Activated CD4-positive, alpha-beta T cell treated with anti-CD3 and anti-CD28 coated beads, Interleukin-2, Interleukin-6, amounts not matched to agents 100 ng/mL and 50 ng/mL, durations not matched to agents 16 hours and 8 hours (primary cell): ENCODE data around the gene PLEKHF1.
A peak's percentile ranks its signal among the peaks of the same experiment; 100 is the strongest.

ENCODE experiments used
- DNase-seq: peaks from one replicate; pipeline ENCODE4 v3.0.0-alpha.2; 2020

PLEKHF1 gene

DNA sequence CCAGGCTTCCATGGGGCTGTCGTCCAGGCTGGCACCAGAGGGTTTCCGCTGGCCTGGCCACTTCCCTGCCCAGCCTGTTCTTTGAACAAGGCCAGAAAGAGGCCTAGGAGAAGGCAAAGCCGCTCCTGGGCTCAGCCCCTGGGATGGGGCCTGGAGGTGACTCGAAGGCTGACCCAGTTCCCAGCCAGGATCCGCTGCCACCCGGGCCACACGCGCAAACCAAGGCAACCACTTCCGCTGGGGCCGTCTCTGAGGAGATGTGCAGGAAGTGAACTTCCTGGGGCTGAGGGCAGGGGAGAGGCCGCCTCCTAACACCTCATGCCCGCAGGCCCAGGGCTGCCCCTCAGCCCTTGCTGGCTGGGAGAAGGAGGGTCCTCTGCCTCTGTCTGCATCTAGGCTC is 15.2 kb downstream of the PLEKHF1 start:
- DNase-seq = peak; percentile 94

DNA sequence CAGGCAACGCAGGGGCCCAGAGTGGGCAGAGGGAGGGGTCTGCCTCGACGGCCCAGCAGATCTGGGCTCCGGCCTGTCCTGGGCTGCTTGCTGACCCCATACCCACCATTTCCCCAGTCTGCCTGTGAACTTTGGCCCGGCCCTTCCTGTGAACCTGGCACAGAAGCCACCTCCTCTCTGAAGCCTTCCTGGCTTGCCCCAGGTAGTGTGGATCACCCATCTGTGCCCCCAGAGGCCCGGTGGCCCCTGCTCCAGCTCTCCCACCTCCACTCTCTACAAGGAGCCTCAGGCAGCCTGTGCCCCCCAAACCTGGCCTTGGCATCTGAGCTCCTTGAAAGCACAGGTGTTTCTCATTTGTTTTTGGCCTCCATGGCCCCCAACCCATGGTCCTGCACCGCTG is 15.7 kb downstream of the PLEKHF1 start:
- DNase-seq = no peak

DNA sequence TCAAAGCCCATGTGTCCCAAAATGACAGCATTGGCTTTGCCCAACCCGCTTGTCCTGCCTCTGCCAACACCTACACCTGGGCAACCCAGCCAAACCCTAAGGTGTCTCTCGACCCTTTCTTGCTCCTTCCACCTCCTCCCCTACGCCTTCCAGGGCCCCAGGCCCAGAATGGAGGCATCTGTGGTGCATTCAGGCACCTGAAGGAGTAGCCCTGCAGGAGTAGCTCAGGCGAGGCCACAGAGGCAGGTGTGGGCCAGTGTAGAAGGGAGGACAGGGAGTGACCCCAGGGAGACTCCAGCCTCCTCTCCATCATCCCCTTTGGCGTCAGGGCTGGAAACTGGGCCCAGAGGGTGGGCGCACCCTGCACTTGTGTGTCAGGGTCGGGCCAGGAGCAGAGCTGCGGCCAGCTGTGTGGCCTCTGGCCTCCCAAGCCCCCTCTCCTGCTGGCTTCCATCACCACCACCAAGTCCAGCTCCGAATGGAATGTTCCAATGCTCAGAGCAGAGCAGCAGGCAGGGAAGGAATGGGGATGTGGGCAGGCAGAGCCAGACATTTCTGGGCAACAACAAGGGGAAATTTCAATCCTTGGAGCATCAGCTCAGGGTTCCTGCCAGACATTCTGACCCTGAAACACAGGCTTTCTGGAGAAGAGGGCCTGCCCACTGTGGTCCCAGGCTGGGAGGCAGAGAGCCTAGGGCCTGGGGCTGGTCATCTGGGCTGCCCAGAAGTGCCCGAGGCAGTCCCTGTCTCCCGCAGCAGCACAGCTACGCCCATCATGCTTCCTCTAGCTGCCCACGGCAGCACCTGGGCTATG is 16.4 kb downstream of the PLEKHF1 start:
- DNase-seq = no peak

DNA sequence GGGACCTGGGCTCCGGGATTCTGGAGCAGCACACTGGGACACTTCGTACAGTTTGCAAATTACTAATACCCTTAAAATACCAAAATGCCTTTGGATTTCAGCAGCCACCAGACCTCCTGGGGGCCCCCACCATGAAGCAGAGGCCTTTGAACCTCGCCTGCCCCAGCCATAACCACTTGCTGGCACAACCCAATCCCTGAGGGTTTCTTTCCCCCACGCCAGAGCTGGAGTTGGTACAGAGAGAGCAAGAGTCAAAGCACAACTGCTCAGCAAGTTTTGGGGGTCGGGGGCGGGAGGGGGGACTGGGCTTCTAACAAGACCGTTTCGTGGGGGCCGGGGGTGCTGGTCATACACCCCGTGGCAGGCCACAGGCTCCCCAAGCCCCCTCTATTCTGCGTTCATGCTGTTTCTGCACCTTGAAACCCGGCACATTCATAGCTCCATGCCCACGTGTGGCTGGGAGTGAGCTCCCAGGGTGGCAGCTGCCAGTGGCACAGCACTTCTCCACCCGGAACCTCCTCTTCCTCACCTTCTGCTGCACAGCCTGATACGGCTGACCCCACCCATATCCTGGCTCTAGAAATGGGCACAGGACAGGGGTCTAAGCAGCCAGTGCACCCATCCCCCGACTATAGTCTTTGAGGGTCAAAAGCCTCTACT is 17.1 kb downstream of the PLEKHF1 start:
- no peak for DNase-seq

DNA sequence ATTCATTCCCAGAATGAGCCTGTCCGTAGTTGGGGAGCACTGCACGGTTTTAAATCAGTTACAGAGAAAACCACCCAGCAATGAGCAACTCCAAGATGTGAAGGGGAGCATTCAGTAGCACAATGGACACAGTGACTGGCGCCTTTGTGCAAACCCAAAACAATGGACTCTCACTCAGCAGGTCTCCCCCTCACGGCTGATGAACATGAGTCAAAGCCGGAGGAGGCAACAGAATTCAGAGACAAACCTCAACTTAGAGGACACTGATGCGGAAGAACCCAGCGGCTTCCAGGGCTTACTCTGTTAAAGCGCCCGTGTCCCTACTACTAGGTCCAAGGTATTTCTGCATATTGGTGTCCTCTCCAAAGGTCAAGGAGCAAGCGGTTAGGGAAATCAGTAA is 17.7 kb downstream of the PLEKHF1 start:
- no peak for DNase-seq

DNA sequence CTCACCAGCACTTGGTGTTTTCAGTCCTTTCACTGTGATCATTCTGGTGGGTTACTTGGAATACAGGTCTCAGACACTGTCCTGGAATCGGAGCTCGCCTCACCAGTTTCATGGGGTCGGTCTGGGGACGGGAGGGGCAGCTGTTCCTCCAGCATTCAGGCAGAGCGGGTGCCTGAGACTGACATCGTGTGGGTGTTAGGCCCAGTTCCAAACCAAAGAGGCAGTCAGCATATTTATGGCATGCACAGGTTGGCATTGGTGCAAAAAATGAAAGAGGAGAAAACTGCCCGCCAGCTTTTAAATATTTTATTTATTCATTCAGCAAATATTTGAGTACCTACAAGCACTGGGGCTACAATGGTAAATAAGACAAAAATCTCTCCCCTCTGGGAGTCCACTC is 20.1 kb downstream of the PLEKHF1 start:
- DNase-seq = no peak

DNA sequence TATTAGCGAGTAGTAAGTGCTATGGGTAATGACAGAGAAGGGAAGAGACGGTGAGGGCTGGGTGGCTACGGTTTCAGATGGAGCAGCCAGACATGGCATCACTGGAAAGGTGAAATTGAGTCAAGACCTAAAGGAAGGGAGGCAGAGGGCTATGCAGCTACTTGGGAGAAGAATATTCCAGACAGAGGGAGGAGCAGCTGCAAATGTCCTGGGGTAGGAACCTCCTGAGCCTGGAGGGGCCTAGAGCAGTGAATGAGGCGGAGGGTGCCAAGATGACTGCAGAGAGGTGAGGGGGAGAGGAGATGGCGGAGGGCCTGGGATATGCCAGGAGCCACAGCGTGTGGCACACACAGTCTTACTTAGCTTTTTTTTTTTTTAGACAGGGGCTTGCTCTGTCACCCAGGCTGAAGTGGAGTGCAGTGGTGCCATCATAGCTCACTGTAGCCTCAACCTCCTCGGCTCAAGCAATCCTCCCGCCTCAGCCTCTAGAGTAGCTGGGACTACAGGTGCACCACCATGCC is 21.1 kb downstream of the PLEKHF1 start:
- DNase-seq = no peak

DNA sequence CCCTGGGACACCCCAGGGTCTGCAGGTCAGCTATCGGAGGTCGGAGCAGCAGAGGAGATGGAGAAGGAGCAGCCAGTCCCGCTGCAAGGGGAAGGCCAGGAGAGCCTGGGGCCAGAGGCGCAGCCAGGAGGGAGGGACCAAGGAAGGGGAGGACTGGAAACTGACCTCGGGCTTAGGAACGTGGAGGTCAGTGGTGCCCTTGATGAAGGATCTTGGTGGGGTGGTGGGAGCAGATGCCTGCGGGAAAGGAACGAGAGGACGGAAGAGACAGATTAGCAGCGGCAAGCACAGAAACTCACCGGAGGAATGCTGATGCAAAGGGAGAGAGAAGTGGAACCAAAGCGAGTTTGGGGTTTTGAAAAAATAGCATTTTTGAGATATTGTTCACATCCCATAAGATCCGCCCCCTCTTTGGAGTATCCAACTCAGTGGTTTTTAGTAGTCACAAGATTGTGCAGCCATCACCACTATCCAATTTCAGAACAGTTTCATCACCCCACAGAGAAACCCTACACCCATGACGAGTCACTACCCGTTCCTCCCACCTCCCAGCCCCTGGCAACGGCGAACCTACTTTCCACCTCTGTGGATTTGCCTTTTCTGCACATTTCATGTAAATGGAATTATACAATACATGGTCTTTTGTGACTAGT is 22.1 kb downstream of the PLEKHF1 start:
- peak; percentile 58 for DNase-seq

DNA sequence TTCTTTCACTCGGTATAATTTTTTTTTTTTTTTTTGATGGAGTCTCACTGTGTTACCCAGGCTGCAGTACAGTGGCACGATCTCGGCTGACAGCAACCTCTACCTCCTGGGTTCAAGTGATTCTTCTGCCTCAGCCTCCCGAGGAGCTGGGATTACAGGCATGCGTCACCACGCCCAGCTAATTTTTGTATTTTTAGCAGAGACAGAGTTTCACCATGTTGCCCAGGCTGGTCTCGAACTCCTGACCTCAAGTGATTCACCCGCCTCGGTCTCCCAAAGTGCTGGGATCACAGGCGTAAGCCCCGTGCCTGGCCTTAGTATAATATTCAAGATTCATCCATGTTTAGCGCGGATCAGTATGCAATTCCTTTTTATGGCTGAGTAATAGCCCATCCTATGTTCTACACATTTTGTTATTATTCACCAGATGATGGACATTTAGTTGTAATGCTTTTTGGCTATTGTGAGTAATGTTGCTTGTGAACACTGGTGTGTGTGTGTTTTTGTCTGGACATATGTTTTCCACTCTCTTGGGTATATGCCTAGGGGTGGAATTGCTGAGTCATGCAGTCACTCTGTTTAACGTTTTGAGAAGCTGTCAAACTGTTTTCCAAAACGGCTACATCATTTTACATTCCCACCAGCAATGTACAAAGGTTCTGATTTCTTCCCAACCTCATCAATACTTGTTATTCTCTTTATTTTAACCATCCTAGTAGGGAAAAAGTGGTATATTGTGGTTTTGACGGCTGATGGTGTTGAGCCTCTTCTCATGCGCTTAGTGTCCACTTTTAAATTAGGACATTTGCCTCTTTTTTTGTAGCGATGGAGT is 22.9 kb downstream of the PLEKHF1 start:
- DNase-seq = peak; percentile 29

DNA sequence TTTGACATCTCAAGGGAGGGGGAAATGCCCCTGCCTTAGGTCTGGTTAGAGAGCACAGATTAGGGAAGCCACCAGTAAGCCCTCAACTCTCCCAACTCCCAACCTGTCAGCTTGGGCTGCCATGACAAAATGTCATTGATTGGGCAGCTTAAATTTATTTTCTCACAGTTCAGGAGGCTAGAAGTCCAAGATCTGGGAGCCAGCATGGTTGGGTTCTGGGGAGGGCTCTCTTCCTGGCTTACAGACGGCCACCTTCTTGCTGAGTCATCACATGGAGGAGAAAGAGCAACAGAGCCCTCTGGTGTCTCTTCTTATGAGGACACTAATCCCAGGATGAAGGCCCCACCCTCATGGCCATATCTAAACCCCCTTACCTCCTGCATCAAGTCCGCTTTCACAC is 25.6 kb downstream of the PLEKHF1 start:
- DNase-seq = peak; percentile 83

DNA sequence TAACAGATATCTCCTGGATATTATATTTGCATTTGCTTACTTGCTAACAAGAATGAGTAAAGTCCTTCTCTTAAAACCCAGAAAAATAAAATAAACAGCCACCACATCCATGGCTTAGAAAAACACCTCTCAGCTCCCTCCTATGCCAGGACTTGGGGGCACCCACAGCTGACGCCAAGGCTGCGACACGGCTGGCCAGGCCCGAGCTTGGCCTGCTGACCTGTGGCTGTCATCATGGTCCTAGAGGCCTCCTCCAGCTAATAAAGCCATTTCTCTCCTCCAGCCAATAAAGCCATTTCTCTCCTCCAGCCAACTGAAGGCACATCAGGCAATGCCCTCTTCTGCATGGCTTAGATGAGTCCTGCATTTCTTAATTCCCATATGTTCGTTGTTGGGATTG is 28.9 kb downstream of the PLEKHF1 start:
- no peak for DNase-seq

DNA sequence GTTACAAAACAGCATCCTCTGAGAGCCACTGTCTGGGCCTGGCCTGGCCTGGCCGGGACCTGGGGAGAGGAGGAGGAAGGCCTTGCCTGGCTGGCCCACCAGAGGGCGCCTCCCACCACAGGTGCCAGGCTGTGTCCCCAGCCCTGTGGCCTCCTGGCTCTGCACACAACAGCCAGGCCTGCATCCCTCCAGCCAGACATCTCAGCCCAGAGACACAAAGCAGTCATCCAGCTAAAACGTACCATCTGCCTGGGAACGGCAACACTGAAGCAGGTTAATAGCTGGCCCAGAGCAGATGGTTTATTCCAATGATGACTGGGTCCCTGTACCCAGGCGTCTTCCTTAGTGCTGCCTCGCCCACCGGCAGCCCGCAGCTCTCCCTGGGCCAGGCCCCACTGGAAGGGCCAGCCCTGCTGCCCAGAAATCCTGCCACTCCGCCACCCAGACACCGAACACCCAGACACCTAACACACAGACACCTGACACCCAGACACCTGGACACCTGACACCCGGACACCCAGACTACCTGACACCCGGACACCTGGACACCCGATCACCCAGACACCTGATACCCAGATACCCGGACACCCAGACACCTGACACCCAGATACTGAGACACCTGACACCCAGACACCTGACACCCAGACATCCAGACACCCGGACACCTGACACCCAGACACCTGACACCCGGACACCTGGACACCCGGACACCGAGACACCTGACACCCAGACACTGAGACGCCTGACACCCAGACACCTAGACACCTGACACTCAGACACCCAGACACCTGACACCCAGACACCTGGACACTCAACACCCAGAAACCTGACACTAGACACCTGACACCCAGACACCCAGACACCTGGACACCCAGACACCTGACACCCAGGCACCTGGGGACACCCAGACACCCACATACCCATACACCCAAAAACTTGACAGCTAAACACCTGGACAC is 29.7 kb downstream of the PLEKHF1 start:
- DNase-seq = peak; percentile 84

DNA sequence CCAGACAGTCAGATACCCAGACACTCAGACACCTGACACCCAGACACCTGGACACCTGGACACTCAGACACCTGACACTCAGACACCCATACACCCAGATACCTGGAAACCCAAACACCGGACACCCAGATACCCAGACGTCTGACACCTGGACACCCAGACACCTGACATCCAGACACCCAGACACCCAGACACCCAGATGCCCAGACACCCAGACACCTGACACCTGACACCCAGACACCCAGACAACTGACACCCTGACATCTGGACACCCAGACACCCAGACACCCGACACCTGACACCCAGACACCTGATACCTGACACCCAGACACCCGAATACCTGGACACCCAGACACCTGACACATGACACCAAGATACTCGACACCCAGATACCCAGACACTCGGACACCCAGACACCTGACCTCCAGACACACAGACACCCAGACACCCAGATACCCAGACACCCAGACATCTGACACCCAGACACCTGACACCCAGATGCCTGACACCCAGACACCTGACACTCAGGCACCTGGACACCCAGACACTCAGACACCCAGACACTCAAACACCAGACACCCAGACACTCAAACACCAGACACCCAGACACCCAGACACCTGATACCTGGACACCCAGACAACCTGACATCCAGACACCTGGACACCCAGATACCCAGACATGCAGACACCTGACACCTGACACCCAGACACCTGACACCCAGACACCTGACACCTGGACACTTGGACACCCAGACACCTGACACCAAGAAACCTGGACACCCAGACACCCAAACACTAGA is 30.7 kb downstream of the PLEKHF1 start:
- no peak for DNase-seq

DNA sequence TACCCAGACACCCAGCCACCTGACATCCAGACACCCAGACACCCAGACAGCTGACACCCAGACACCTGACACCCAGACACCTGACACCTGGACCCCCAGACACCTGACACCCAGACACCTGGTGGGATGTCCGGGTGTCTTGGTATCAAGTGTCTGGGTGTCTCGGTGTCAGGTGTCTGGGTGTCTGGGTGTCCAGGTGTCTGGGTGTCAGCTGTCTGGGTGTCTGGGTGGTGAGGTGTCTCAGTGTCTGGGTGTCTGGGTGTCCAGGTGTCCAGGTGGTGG is 31.2 kb downstream of the PLEKHF1 start:
- DNase-seq = no peak

DNA sequence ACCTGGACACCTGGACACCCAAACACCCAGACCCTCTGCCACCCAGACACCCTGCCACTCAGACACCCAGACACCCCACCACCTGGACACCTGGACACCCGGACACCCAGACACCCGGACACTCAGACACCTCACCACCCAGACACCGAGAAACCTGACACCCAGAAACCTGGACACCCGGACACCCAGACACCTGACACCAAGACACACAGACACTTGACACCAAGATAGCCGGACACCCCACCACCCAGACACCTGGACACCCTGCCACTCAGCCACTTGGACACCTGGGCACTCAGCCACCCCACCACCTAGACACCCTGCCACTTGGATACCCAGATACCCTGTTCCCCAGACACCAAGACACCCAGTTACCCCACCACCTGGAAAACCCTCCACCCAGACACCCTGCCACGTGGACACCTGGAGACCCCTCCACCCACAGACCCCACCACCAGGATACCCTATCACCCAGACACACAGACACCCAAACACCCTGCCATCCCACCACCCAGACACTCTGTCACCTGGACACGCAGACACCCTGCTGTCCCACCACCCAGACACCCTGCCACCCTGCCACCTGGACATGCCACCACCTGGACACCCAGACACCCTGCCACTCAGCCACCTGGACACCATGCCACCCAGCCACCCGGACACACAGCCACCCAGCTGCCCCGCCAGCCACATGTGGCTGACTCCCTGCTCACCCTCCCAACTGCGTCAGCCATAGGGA is 32.4 kb downstream of the PLEKHF1 start:
- DNase-seq = no peak

DNA sequence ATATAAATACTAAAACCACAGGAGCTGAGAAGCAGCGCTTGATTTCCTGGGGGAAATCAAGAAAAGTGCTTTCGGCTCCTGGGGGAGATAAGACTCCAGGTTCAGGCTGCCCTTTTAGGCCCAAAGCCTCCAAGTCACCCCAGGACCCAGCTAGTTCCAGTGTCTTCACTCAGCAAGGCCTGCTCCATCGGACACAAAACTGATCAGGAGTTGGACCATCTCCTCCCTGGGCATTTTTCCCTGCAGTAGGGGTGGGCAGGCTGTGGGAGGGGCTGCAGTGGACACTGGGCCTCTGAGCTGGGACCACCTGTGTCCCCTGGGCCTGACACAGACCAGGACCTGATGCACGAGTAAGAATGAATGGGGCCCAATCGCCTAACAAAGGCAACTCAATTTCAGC is 34.6 kb downstream of the PLEKHF1 start:
- DNase-seq = no peak

DNA sequence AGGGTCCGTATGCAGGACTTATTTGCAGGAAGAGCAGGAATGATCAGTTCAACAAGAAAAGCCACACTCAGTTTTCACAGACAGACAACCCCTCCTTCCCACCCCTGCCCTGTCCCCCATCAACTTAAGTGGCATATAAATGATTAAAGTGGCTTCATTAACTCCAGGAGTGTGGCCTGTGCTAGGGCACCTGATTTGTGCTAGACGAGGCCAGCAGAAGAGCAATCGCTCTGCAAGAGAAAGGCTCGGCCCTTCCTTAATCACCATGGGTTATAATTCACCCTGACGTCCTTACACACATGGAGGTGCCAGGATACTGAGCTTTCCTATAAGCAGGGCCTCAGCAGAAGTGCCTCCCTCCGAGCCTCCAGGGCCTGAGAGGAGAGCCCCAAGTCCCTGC is 35.2 kb downstream of the PLEKHF1 start:
- no peak for DNase-seq

DNA sequence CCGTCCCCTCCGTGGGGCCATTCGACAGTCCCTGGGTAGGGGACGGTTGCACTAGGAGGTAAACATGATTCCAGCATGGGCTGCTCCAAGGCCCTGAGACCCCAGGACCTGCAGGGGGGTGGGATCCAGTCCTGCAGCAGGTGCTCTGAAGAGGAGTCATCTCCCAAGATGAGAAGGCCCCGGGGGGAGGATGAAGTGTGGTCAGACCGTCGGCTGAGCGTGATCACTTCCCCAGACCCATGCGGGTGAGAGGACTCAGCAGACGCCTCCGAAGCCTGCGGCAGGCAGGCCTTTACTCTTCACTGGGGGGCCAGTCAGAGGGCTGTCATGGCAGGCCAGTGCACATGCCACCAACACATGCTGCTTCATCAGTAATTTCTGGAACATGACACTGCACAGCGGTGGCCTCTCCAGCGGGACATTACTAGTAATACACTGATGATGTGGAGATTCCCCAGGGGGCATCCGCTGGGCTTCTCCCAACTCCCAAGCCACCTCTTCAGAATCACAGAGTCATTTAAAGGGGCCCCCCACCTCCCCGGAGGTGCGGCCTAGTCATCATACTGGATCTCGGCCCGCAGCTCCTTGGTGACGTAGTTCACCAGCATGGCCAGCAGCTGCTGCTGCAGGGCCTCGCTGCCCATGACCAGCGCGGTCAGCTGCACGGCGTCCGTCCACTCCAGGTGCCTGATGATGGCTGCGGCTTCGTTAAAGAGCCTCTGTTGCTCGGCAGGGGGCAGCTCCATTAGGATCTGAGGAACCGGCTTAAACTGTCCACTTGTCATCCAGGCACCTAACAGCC is 37.1 kb downstream of the PLEKHF1 start:
- no peak for DNase-seq

DNA sequence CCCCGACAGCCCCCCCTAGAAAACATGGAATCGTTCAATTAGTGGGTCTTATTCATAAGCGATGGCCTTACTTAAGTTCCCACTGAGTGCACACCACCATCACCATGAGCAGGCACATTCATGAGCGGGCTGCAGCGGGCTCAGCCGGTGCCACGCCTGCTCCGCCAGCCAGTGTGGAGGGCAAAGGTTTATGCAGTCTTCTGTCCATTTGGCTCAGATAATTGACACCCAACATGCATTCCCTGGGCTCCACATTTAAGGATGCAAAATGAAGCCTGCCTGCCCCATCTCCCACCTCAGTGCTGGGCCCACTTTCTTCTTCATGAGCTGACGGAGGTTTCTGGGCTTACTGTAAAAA is 37.7 kb downstream of the PLEKHF1 start:
- no peak for DNase-seq
